GM18507 (cell line): ENCODE measurements around the gene ARMC2.
"Not testable (repeated sequence)": the region's sequence is repeated elsewhere in the genome, so short reads cannot be mapped to it uniquely, and the experiment has no call there.

ENCODE experiments used
- DNase-seq: peaks from one replicate; pipeline ENCODE4 v3.0.0; 2011; ENCODE audit warnings: low read depth; ENCODE audit not compliant: insufficient read length; ENCODE audit errors: extremely low spot score
- FAIRE-seq: peaks from 2 replicates; lab custom pipeline; 2011; peaks lifted over from hg19 to GRCh38; lab: Jason Lieb, UNC

Gene ARMC2

DNA sequence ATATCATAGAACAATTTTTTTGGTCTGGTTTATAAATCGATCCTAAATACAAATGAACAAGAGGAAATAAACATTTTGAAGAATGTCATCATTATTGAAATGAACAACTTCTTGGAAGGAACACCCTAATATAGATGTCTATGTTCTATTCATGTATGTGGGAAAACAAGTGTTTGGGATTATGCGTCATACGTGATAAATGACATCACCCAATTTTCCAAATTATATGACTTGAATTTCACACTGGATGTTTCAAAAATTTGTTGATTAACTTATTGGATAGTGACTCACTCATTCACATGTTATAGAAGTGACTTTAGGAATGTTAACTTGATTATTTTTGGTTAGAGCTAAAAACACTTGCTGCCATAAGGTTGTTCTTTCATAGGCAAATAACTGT lies 18.6 kb downstream of the ARMC2 start:
- DNase-seq (no peak), FAIRE-seq (no peak)

GRCh38 chr6:108868647-108869046 lies 20.4 kb downstream of the ARMC2 start:
- DNase-seq (no peak), FAIRE-seq (no peak)

- FAIRE-seq (no peak), DNase-seq (no peak)
Measured at GRCh38 chr6:108869876-108870275, 21.7 kb downstream of the ARMC2 start.

DNA sequence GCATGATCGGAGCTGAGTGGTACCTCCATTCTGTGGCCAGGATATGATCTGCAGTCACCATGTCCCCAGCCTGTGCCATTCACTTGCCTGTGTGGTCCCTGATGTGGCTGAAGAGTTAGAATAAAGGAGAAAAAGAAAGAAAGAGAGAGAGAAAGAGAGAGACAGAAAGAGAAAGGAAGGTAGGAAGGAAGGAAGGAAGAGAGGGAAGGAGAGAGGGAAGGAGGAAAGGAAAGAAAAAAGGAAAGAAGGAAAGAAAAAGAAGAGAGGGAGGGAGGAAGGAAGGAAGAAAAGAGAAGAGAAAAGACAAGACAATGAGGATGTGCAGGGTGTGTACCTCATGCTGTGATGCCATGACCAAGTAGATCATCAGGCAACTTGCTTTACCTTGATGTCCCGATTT lies 22.1 kb downstream of the ARMC2 start:
- FAIRE-seq, result no peak

DNA sequence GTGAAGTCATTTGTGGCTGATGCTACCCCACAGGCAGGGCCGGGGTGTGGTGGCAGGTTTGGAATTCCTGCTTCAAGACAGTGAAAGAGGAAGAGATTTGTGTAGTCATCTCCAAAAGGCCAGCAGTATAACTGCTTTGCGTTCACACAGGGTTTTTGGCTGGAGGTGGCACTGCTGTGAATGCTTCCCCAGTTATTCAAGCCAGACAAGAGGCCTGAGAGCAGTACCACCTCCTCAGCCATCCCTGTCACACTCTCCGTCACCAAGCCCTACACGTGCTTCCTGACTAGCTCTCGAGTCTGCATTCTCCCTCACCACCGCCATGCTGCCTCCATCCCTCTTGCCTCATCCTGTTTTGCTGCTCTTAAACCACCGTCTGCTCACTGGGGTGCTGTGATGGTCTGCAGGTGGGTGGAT lies 23.9 kb downstream of the ARMC2 start:
- DNase-seq, result no peak
- no peak for FAIRE-seq

More for the DNA sequence above, 22.1 kb downstream of the ARMC2 start:
- no peak for DNase-seq

DNA sequence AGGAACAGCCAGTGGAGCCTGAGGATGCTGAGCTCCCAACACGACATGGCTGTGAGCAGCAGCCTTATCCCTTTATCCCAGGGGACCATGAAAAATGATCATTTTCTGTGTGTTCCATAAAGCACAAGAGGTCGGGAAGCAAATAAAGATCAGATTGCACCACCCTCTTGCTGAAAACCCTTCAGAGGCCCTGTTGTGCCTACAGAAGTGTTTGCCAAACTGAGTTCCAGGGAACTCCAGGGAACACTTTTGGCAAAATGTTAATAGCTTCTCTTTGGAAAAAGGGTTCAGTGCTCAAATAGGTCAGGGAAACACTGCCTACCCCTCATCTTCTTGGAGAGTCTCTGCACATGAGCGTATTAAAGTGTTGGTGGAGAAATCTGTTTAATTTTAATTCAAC lies 24.4 kb downstream of the ARMC2 start:
- no peak for DNase-seq
- no peak for FAIRE-seq

GRCh38 chr6:108873251-108873650 lies 25.0 kb downstream of the ARMC2 start:
- DNase-seq (no peak), FAIRE-seq (no peak)

- DNase-seq (no peak), FAIRE-seq (no peak)
Measured at GRCh38 chr6:108873971-108874370, 25.7 kb downstream of the ARMC2 start.

GRCh38 chr6:108874470-108875160 lies 26.4 kb downstream of the ARMC2 start:
- peak; percentile 67 for FAIRE-seq
- no peak for DNase-seq

DNA sequence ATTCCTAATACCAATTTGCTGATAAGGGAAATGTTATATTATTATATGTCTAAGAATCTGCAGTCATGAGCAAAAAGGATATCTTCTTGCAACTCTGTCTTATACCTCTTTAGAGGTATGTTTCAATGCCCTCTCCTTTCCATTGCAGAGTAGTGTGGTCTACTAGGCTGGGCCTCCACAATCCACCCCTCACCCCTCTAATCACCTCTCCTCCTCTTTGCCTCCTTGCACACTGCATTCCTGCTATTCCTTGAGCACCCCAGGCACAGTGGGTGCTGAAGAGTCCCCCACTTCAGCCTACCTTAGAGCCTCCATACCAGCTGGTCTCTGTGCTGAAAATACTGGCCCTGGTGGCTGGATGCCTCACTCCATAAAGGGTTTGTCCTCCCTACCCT lies 26.9 kb downstream of the ARMC2 start:
- FAIRE-seq, result no peak
- no peak for DNase-seq

DNA sequence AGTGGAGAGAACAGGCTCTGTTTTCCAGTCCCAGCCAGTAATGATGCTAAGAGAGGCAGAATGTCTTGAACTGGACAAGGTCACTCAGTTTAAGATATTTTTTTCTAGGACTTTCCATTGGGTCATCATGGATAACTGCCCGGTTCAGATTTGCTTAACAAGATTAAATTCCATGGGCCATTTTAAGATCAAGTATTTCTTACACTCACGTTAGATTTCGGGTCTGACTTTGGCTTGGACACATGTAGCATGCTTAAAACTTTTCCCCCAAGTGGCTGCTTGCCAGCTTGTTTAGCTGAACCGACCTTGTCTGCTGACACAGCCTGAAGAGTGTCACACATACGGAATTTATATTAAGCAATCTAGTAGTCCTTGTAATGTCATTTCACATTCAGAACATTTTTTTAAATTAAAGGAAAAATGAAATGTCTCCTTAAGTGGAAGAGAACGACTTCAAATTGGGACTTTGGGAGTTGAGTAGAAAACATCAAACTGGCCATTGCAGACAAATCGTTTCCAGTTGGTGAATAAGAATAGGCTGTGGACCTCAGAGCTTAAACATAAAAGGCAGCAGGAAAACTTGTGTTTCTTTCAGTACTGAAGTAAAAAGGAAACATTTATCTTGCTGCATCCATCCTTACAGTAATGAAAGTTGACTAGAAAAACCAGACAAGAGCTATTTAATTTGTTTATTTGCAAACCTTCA lies 29.0 kb downstream of the ARMC2 start:
- DNase-seq, result no peak

GRCh38 chr6:108878942-108879341 lies 30.7 kb downstream of the ARMC2 start:
- FAIRE-seq, result no peak

More for the DNA sequence above, 29.0 kb downstream of the ARMC2 start:
- FAIRE-seq, result no peak

DNA sequence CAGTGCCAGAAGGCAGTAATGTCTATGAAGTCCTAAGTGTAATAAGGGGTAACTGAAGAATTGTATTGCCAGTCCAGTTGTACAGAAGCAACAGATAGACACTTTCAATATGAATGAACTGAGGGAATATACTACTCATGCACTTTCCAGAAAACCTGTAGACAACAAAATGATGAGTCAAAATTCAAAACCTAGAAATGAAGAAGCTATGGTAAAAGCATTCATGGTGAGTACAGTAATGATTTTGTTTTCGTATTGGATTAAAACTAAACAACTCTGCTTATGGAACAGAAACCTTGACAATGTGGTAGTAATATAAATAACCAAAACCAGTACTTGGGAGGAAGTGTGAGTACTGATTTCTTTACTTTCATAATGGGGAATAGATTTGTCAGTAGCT lies 35.0 kb downstream of the ARMC2 start:
- DNase-seq (no peak), FAIRE-seq (peak; percentile 73)

More at GRCh38 chr6:108878942-108879341, 30.7 kb downstream of the ARMC2 start:
- no peak for DNase-seq

DNA sequence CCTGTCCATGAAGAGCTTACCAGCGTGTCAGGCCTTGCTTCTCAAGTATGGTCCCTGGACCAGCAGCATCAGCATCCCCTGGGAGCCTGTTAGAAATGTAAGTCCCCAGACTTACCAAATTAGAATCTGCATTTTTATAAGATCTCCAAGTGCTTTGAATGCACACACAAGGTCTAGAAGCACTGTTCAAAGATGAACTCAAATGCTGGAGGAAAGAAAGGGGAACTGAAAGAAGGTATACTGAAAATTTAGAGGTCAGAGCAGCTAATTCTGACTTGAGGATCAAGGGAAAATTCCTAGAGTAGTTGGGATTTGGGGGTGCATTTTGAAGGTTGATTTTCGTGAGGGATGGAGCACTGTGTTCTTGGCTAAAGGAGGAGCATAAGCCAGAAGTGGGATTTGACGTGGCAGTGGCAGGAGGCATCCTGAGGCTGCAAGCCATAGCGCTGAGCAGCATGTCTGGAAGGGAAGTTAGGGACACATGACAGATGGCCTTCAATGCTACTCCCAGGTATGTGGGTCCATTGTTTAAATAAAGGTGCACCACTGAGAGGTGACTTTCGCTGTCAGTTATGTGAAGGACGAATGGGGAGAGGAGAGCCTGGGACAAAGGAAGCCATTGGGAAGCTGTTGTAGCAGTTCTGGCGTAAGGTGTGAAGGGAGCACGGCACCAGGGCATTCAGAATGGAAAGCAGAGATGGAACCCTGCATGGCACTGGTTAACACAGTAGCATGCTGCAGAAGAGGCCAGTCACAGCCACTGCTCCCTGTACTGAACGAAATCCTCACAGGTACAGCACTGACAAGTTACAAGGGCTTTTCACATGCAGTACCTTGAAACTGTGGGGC lies 36.2 kb downstream of the ARMC2 start:
- FAIRE-seq, result no peak

DNA sequence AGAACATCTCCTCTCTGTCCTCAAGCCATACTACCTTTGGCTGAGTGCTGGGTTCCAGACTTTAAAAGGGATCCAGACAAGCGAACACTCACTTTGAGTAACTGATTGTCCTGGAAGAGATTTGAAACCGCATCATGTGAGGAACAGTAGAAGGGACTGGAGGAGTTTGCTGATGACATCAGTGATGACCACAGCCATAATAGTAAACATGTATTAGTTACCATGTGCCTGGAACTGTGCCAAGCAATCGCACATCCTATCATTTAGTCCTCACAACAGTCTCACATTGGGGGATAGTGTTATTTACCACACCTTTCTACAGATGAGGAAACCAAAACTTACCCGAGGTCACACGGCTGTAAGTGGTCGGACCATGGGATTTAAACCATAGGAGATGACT lies 39.8 kb downstream of the ARMC2 start:
- FAIRE-seq, result no peak
- no peak for DNase-seq

More for the DNA sequence above, 36.2 kb downstream of the ARMC2 start:
- no peak for DNase-seq

GRCh38 chr6:108888745-108889144 lies 40.5 kb downstream of the ARMC2 start:
- no peak for FAIRE-seq

DNA sequence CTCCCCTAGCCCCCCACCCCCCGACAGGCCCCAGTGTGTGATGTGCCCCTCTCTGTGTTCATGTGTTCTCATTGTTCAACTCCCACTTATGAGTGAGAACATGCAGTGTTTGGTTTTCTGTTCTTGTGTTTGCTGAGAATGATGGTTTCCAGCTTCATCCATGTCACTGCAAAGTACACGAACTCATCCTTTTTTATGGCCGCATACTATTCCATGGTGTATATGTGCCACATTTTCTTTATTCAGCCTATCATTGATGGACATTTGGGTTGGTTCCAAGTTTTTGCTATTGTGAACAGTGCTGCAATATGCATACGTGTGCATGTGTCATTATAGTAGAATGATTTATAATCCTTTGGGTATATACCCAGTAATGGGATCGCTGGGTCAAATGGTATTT lies 42.7 kb downstream of the ARMC2 start:
- not testable (repeated sequence) for DNase-seq, FAIRE-seq

More at GRCh38 chr6:108888745-108889144, 40.5 kb downstream of the ARMC2 start:
- no peak for DNase-seq

GRCh38 chr6:108895571-108895970 lies 47.3 kb downstream of the ARMC2 start:
- no peak for FAIRE-seq
- DNase-seq, result no peak

DNA sequence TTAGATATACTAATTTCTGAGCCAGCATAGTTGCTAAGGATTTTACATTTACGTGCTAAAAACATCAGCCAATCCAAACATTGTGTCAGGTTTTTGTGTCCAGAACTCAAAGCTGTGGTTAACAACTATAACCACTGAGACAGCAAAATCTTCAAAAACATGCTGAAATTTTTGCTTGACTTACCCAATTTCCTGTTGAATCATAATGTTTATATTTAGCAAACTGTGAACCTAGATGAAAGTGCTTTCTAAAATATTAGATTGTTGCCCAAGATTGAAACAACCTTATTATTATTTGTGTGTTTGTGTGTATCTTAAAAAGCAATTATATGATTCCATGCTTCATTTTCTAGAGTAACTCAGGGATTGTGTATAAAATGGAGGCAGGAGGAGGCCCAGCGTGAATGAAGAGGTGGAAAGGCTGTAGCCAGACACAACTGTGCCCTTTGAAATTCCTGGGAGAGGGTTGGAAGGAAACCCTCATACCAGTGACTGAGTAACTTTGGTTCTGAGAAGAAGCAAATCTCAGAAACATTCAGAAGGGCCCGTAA lies 48.0 kb downstream of the ARMC2 start:
- DNase-seq, result no peak
- FAIRE-seq, result no peak

DNA sequence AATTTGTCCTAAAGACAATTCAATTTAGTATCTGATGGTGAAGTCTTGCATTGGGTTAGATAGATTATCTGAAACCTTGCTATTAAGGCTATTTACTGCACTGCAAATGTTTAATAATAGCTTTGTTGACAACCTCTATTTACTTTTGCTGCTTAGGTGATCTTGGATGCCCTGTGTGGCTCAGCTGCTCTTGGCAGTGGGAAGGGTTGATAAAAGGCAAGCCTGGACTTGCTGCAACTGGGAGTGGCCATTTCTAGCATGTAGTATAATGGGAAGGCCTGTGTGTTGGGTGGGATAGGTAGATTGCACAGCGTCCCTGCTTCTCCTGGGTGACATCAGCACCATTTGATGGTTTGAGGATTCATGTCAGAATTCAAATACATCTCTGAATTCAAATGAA lies 49.1 kb downstream of the ARMC2 start:
- DNase-seq (no peak), FAIRE-seq (no peak)
